Activated CD8-positive, alpha-beta memory T cell treated with anti-CD3 and anti-CD28 coated beads for 48 hours (primary cell): ENCODE results near the gene UNK.
"Not testable (repeated sequence)": the region's sequence is repeated elsewhere in the genome, so short reads cannot be mapped to it uniquely, and the experiment has no call there.

Experiments
- DNase-seq, 3 experiments: peaks; one replicate each; pipeline ENCODE4 v3.0.0-alpha.2; 2020; ENCODE audit warnings: low read depth in 2 of 3, low spot score in 2 of 3

The UNK gene

GRCh38 chr17:75795820-75796607, 11.4 kb downstream of the UNK start:
- DNase-seq, result no peak

- no peak for DNase-seq
Observed at GRCh38 chr17:75799402-75799801, 14.8 kb downstream of the UNK start.

- DNase-seq, result no peak
Observed at GRCh38 chr17:75803883-75804282, 19.3 kb downstream of the UNK start.

- DNase-seq, result no peak
Observed at GRCh38 chr17:75806822-75807500, 22.4 kb downstream of the UNK start.

- no peak for DNase-seq
Observed at GRCh38 chr17:75807861-75808260, 23.3 kb downstream of the UNK start.

- no peak for DNase-seq
Observed at GRCh38 chr17:75808549-75808904, 23.9 kb downstream of the UNK start.

- DNase-seq, result no peak
Observed at GRCh38 chr17:75808905-75809621, 24.5 kb downstream of the UNK start.

- DNase-seq, result no peak
Observed at GRCh38 chr17:75809631-75810111, 25.1 kb downstream of the UNK start.

- DNase-seq, result no peak
Observed at GRCh38 chr17:75810216-75810615, 25.6 kb downstream of the UNK start.

- not testable (repeated sequence) for DNase-seq
Observed at GRCh38 chr17:75810756-75811155, 26.1 kb downstream of the UNK start.

GRCh38 chr17:75811174-75811573, 26.6 kb downstream of the UNK start:
- no peak for DNase-seq

GRCh38 chr17:75812096-75813013, 27.7 kb downstream of the UNK start:
- no peak for DNase-seq

GRCh38 chr17:75813081-75814020, 28.7 kb downstream of the UNK start:
- DNase-seq, result no peak

GRCh38 chr17:75814021-75814395, 29.4 kb downstream of the UNK start:
- no peak for DNase-seq

- no peak for DNase-seq
Observed at GRCh38 chr17:75814900-75815373, 30.3 kb downstream of the UNK start.

- no peak for DNase-seq
Observed at GRCh38 chr17:75815399-75815798, 30.8 kb downstream of the UNK start.

- no peak for DNase-seq
Observed at GRCh38 chr17:75816693-75817092, 32.1 kb downstream of the UNK start.

- no peak for DNase-seq
Observed at GRCh38 chr17:75817571-75817970, 33.0 kb downstream of the UNK start.

GRCh38 chr17:75818326-75818885, 33.8 kb downstream of the UNK start:
- DNase-seq, result no peak
